A549 treated with Mapracorat at 1 μM for 4 hours (cell line): ENCODE results near the gene AKT1S1. TPM values are rescaled to one million over a fixed set of nuclear protein-coding genes. Genes with fewer than 3 reads are reported as not detected.

Source experiments
- total RNA-seq: library from RNA; stranded (reverse); fragments of 200-300 nt; extraction: Qiagen RNA extraction; gene quantifications from 5 replicates; pipeline ENCODE4 v1.2.3, GENCODE V29; 2022

The AKT1S1 gene
- total RNA-seq = 67.2 to 121 TPM (median 103 TPM) in 5 replicates

GRCh38 chr19:49877020-49877878 is at the start of gene AKT1S1, which contains the start of gene TBC1D17:
Gene AKT1S1 (minus strand): TSS chr19:49877355. CDS start chr19:49873295, 4,060 bp downstream.
Gene TBC1D17 (plus strand): TSS chr19:49877702. CDS start chr19:49877724, 22 bp downstream.

GRCh38 chr19:49896863-49897621 is 19.9 kb upstream of the AKT1S1 start, which contains the start of gene IL4I1:
Gene IL4I1 (minus strand): TSS chr19:49896887. CDS start chr19:49896160, 727 bp downstream.

GRCh38 chr19:49866933-49867782 is 10.0 kb downstream of the AKT1S1 start, which contains the start of gene PNKP:
Gene PNKP (minus strand): TSS chr19:49867576. CDS start chr19:49867204, 372 bp downstream.

GRCh38 chr19:49850487-49851342 is 26.4 kb downstream of the AKT1S1 start, which contains the start of gene PTOV1:
Gene PTOV1 (plus strand): TSS chr19:49851159.

Other genes starting within 250 kb of the AKT1S1 start
- gene RRAS, start 237.2 kb downstream of the AKT1S1 start, total RNA-seq = 99.6 to 157 TPM (median 144 TPM) in 5 replicates
- gene SCAF1, start 235.1 kb downstream of the AKT1S1 start, total RNA-seq = 39.5 to 69.3 TPM (median 65.3 TPM) in 5 replicates
- 74.8 to 117 TPM (median 95.5 TPM) in 5 replicates for gene IRF3, start 211.5 kb downstream of the AKT1S1 start, total RNA-seq
- gene BCL2L12, start 211.4 kb downstream of the AKT1S1 start, total RNA-seq = 53.4 to 73.8 TPM (median 70.9 TPM) in 5 replicates
- gene PRMT1, start 200.1 kb downstream of the AKT1S1 start, total RNA-seq = 403 to 432 TPM (median 421 TPM) in 5 replicates
- 3.6 to 7.2 TPM (median 5.1 TPM) in 5 replicates for gene ADM5, start 187.8 kb downstream of the AKT1S1 start, total RNA-seq
- gene CPT1C, start 186.2 kb downstream of the AKT1S1 start, total RNA-seq = 11.0 to 15.0 TPM (median 14.0 TPM) in 5 replicates
- not detected in 5 replicates for gene TSKS, start 114.0 kb downstream of the AKT1S1 start, total RNA-seq
- gene AP2A1, start 110.4 kb downstream of the AKT1S1 start, total RNA-seq = 40.1 to 57.8 TPM (median 55.4 TPM) in 5 replicates
- gene FUZ, start 64.1 kb downstream of the AKT1S1 start, total RNA-seq = 13.3 to 16.4 TPM (median 14.5 TPM) in 5 replicates
- gene MED25, start 59.1 kb downstream of the AKT1S1 start, total RNA-seq = 45.8 to 71.0 TPM (median 68.3 TPM) in 5 replicates
- gene PTOV1, start 26.2 kb downstream of the AKT1S1 start, total RNA-seq = 109 to 158 TPM (median 143 TPM) in 5 replicates
- 42.9 to 59.9 TPM (median 52.0 TPM) in 5 replicates for gene PNKP, start 9.8 kb downstream of the AKT1S1 start, total RNA-seq
- gene TBC1D17, start 347 bp upstream of the AKT1S1 start, total RNA-seq = 17.4 to 22.9 TPM (median 20.4 TPM) in 5 replicates
- 0.35 to 0.71 TPM (median 0.59 TPM) in 5 replicates for gene IL4I1, start 19.5 kb upstream of the AKT1S1 start, total RNA-seq
- 39.0 to 57.8 TPM (median 54.8 TPM) in 5 replicates for gene ATF5, start 51.9 kb upstream of the AKT1S1 start, total RNA-seq
- 66.7 to 94.5 TPM (median 87.1 TPM) in 5 replicates for gene NUP62, start 52.1 kb upstream of the AKT1S1 start, total RNA-seq
- gene SIGLEC11, start 83.8 kb upstream of the AKT1S1 start, total RNA-seq = 0.04 to 0.14 TPM (median 0.06 TPM) in 4 of 5 replicates, not detected in the other
- gene VRK3, start 148.0 kb upstream of the AKT1S1 start, total RNA-seq = 34.8 to 40.7 TPM (median 38.7 TPM) in 5 replicates
- 7.7 to 10.2 TPM (median 9.6 TPM) in 5 replicates for gene ZNF473, start 148.7 kb upstream of the AKT1S1 start, total RNA-seq